Limb (tissue), 2 donors: Measurements from ENCODE around the gene TRAT1.

Experiments
- DNase-seq, 2 donors: peaks; one replicate each; pipeline ENCODE4 v3.0.0-alpha.2; 2016; ENCODE audit errors: extremely low spot score in 2 of 2

TRAT1 gene

DNA sequence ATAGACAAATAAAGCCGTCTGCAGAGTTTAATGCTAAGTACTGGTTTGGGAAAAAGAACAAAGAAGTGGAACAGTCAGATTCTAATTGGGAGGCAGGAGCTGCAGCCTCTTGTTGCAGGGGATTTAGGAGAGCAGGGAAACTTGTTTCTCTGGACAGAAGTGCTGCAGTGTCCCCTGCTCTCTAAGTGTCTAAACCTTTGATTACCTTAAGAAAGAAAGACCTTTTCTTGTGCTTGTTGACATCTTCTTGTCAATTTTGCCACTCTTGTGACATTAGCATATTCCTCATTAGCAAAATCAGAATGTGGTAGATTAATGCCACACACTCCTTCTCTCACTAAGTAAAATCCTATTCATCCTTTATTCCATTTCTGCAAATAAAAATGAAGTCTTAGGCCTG, 38.8 kb downstream of the TRAT1 start:
- DNase-seq: no peak

DNA sequence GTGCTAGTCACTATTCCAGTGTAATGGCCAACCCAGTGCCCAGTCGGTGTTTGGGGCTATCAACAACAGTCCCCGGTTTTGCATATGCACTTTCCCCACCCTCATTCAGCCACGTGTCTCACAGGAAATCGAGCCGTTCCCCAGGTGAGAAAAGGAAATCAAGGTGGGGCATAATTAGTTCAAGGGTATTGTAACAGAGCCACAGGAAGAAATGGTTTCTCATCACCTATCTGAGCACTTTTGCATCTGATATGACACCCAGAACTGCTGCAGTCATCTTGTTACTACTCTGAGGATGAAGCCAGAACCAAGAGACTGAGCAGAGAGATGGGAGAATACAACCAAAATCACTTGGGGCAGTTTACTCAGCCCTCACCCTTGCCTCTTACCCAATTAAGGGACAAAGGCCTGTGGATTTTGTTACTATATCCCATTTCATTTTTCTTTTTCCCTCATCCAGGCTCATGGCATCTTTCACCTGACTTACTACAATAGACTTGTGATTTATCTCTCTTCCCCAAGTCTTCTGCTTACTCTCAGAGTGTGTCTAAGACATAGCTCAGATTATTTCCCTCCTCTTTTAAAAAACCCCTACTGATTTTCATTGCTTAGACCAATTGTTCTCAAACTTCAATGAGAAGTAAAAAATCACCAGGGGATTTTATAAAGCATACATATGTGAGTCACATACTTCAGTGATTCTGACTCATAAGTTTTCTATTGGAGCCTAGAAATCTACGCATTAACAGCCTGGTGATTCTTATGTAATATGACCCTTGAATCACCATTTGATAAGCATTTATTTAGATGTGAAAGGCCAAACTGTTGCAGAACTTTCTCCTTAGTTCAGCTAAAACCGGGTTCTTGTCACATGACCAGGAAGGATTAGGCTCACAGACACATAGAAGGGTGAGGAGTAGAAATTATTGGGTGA, 40.5 kb downstream of the TRAT1 start:
- DNase-seq: no peak

DNA sequence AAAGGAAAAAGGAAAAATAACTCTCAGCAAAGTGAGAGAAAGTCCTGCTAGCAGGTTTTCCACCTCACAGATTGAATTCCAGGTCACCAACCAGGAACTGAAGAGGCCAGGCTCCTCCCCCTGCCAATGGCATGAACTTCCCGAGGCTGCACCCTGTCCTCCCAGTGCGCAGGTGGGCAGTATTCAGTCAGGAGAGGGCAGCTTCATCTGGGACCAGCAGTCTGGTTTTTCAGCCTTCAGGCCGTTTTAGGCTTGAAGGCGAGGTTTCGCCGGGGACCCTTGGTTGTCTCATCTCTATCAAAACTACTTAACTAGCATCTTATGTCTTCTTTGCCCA, 41.2 kb downstream of the TRAT1 start:
- no peak for DNase-seq

DNA sequence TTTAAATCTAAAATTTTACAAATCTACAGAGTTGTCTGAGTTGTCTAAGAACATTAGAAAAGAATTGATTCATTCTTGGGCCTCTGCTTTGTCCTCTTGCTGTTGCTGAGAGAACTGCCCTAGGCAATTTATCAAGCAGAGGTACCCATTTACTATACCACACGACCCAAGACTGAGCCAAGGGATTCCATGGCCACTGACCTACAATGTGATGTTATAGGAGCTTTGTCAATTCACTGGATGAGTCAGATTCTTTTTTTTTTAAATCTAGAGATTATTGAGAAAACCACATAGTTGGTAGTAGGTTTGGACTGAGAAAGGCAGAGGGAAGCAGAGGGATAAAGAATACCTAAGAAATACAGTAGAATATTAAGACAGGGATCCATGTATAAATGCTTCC, 55.3 kb downstream of the TRAT1 start:
- DNase-seq: no peak

DNA sequence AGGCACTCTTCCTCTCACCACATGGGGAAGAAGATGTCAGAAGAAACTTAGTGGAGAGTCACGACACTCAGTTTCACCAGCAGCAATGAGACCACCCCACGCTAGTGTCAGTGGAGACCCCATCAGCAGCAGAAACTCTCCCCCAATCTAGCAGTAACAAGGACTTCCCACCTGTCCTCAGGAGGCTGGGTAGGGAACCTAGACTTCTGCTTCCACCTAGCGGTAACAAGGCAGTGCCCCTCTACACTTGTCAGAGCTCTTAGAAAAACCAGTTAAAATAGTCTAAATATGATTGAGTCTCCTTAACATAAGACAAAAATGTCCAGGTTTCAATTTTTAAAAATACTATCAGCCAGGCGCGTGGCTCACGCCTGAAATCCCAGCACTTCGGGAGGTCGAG, 57.3 kb downstream of the TRAT1 start:
- no peak for DNase-seq

DNA sequence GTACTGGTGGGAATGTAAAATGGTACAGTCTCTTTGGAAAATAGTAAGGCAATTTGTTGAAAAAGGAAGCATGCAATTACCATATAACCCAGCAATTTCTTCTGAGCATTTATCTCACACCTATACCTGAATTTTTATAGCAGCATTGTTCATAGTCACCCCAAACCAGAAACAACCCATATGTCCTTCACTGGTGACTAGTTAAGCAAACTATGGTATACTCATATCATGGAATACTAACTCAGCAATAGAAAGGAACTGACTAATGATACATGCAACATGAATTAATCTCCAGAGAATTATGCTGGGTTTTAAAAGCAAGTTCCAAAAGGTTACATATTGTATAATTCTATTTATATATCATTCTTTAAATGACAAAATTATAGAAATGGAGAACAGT, 60.2 kb downstream of the TRAT1 start:
- DNase-seq: no peak

DNA sequence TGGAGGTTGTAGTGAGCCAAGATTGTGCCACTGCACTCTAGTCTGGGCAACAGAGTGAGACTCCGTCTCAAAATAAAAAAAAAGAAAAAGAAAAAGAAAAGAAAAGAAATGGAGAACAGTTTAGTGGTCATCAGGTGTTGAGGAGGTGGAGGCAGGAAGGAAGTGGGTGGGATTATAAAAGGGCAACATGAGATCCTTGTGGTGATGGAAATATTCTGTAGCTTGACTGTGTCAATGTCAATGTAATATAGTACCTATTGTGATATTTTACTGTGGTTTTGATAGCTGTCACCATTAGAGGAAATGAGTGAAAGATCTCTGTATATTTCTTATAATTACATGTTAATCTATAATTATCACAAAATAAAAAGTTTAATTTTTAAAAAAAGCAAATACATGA, 60.8 kb downstream of the TRAT1 start:
- no peak for DNase-seq

DNA sequence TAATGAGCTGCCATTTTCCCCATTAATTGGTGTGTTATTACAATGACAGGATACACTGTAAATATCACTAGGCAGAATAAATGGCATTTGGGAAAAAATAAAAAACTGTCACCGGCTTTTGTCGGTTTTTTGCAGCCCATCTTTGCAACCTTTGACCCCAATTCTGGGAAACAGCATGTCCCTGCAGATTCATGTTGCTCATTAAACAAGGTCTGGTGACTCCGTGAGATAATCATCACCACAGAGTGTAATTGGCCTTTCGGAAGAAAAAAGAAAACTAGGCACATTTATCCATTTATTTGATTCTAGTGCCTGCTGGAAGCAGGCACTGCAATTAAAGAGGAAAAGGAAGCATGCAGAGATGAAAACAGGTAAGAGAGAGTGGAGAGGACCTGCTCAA, 64.5 kb downstream of the TRAT1 start:
- no peak for DNase-seq

DNA sequence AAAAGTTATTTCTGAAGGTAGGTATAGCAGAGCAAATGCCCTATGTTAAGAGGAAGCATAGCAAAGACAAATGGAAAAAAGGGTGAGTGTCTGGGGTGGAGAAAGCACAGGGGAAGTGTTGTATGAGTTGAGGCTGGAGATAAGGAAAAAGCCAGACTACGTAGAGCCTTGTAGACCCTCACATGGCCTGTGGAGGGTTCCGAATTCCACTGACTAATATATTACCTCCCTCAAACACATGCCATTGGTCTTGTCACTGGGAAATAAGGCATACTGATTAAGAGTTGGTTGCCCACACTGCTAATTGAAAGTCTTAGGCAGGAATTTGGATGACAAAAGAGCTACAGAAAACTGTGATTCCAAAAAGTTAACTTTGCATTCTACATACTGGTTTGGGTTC, 65.2 kb downstream of the TRAT1 start:
- no peak for DNase-seq

DNA sequence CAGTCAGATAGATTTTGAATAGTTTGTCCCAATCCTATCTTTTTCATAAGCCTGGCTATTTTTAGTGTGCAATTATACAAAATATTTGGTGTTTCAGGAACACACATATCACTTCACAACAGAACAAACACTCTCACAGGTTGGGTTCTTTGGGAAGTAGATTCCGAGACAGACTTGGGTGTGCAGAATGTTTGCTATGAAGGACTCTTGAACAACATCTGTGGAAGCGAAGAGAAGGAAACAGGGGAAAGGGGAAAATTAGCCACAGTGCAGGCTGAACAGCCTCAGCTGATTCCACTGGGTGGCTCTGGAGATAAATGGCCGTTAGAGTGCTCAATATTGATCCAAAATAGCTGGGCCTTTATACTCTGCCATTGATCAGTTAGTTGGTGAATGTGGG, 69.2 kb downstream of the TRAT1 start:
- DNase-seq: no peak

DNA sequence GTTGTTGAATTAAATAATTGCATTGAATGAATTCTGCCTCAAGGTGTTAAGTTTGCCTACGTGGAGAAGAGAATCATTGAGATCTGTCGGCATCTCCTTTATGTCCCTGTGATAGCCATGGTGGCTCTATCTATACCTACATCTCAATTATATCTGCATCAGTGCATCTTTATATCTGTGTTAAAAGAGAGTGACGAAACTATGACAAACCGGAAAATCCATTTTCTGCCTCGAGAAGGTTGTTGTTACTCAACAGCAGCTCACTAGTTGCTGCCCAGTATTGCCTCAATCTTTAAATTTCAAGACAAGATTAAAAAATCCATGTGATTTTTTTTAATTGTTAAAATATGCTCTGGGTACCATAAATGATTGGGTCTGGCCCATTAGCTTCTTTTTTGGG, 72.4 kb downstream of the TRAT1 start:
- no peak for DNase-seq

DNA sequence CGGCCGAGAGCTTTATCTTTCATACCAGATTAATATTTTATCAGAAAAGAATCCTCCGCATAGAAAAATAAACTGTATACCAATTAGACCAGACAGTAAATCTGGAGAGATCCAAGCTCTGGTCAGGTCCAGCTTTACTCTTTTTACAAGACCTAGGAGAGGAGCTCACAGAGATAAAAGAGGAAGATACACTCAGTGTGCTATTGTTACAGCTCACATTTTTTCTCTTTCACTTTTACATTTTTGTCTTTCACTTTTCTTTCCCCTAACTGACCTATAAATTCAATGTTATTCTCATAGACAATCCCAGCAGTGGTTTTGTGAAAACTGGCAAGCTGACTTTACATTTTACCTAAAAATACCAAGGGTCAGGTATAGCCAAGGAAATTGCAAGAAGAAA, 75.3 kb downstream of the TRAT1 start:
- DNase-seq: no peak

DNA sequence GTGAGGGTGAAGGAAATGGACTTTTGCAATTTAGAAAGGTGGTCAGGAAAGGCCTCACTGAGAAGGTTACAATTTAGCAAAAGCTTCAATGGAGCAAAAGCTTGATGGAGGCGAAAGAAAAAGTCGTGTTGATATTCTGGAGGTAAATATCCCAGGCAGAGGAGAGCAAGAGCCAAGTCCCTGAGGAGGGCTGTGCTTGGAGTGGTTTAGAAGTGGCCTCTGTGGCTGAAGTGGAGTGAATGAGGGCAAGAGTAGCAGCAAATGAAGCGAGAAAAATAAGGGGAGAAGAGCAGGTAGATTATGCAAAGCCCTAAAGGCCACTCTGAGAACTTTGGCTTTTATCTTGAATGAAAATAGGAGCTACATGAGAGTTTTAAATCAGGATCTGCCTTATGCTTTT, 76.9 kb downstream of the TRAT1 start:
- no peak for DNase-seq
